A549 (cell line): ENCODE data around the gene NCOA6. TPM values are rescaled to one million over a fixed set of nuclear protein-coding genes. Genes with fewer than 3 reads are reported as not detected.

Experiments
- ATAC-seq, 2 experiments: fragments of 200-7000 bp in 1 of 2; fragments of >200 bp in 1 of 2; cut with Nextera tagmentation in 1 of 2; cut with Tn5 transposase in 1 of 2; 3 replicates each; pipeline versions ENCODE4 v1.8.0 to v1.9.1; 2018 to 2020; ENCODE audit warnings: mild to moderate bottlenecking in 1 of 2, moderate library complexity in 1 of 2
- CTCF ChIA-PET: fragments of 300-600 bp; sonication (Branson Sonifier 250); formaldehyde crosslinking; extraction: SDS; loops from one replicate; lab custom pipeline; 2021; ENCODE audit warnings: antibody characterized with exemption, inconsistent platforms; lab: Yijun Ruan, JAX
- POLR2A ChIA-PET: fragments of 350-600 bp; formaldehyde crosslinking; extraction: SDS; loops from one replicate; lab custom pipeline; 2021; ENCODE audit warnings: antibody characterized with exemption, inconsistent platforms; lab: Yijun Ruan, JAX
- DNase-seq, 2 experiments: peaks; one replicate each; pipeline versions ENCODE4 v3.0.0 to v3.0.0-alpha.2; 2011 to 2016; ENCODE audit warnings: low read depth in 1 of 2, low spot score in 1 of 2
- FAIRE-seq: peaks from 2 replicates; lab custom pipeline; 2011; peaks lifted over from hg19 to GRCh38; lab: Jason Lieb, UNC
- H3K27ac ChIP-seq, 2 experiments: fragments of >200 bp; sonication (Bioruptor Twin); formaldehyde crosslinking; 3 replicates each; pipeline ENCODE4 v1.5.1; 2016 to 2017
- H3K4me1 ChIP-seq: fragments of >200 bp; sonication (Bioruptor Twin); formaldehyde crosslinking; 3 replicates; pipeline ENCODE4 v1.6.1; 2016
- H3K4me2 ChIP-seq: fragments of >200 bp; sonication (Bioruptor Twin); formaldehyde crosslinking; 3 replicates; pipeline ENCODE4 v1.6.1; 2016
- H3K4me3 ChIP-seq: fragments of >200 bp; sonication (Bioruptor Twin); formaldehyde crosslinking; 3 replicates; pipeline ENCODE4 v1.5.1; 2016
- H3K9me3 ChIP-seq: fragments of >200 bp; sonication (Bioruptor Twin); formaldehyde crosslinking; 3 replicates; pipeline ENCODE4 v1.6.1; 2016
- CBX2 ChIP-seq: fragments of 200-600 bp; sonication (generic); IDR thresholded peaks from 2 replicates; pipeline ENCODE4 v1.6.1; 2016; ENCODE audit warnings: low read depth, mild to moderate bottlenecking, borderline replicate concordance
- CBX8 ChIP-seq: fragments of 200-600 bp; sonication (generic); IDR thresholded peaks from 2 replicates; pipeline ENCODE4 v1.6.1; 2016
- CEBPB ChIP-seq, 2 experiments: fragments of >200 bp in 1 of 2; sonication (Bioruptor Twin) in 1 of 2; formaldehyde crosslinking in 1 of 2; IDR thresholded peaks; 2 replicates each; pipeline ENCODE4 v1.6.1; 2012 to 2016
- CHD4 ChIP-seq: fragments of 200-600 bp; sonication (generic); IDR thresholded peaks from 2 replicates; pipeline ENCODE4 v1.6.1; 2016; ENCODE audit warnings: antibody characterized with exemption, mild to moderate bottlenecking, borderline replicate concordance
- EP300 ChIP-seq, 2 experiments: fragments of >200 bp; sonication (Bioruptor Twin); formaldehyde crosslinking; IDR thresholded peaks; 2 replicates in 1 of 2; 3 replicates in 1 of 2; pipeline ENCODE4 v1.6.1; 2016 to 2017
- FOSL2 ChIP-seq, 2 experiments: fragments of 450-650 bp in 1 of 2; fragments of >200 bp in 1 of 2; sonication (Bioruptor Twin) in 1 of 2; formaldehyde crosslinking; IDR thresholded peaks; 2 replicates each; pipeline versions ENCODE4 v1.5.0 to v1.6.1; 2016 to 2020; ENCODE audit warnings: mild to moderate bottlenecking in 1 of 2, moderate library complexity in 1 of 2
- HDAC2 ChIP-seq: fragments of 200-600 bp; sonication (generic); IDR thresholded peaks from 2 replicates; pipeline ENCODE4 v1.6.1; 2016
- HEYL ChIP-seq: fragments of 250-450 bp; sonication (Bioruptor Pico); IDR thresholded peaks from 2 replicates; pipeline ENCODE4 v1.8.0; 2021; ENCODE audit warnings: mild to moderate bottlenecking, moderate library complexity
- KDM5A ChIP-seq: fragments of 200-600 bp; sonication (generic); IDR thresholded peaks from 2 replicates; pipeline ENCODE4 v1.6.1; 2016; ENCODE audit warnings: antibody characterized with exemption, mild to moderate bottlenecking
- MAFK ChIP-seq: fragments of 450-650 bp; IDR thresholded peaks from 2 replicates; pipeline ENCODE4 v1.6.1; 2014; ENCODE audit not compliant: partially characterized antibody
- MYC ChIP-seq: IDR thresholded peaks from 2 replicates; pipeline ENCODE4 v1.6.1; 2012; ENCODE audit warnings: mild to moderate bottlenecking, inconsistent platforms, low read length, improper control_type of control experiment, borderline replicate concordance
- NFE2L2 ChIP-seq: fragments of 150-350 bp; conservative IDR thresholded peaks from 2 replicates; pipeline ENCODE4 v1.6.1; 2014; ENCODE audit warnings: low read length
- NPAS2 ChIP-seq: fragments of 250-450 bp; sonication (Bioruptor Pico); IDR thresholded peaks from 2 replicates; pipeline ENCODE4 v1.8.0; 2022; ENCODE audit warnings: mild to moderate bottlenecking, moderate library complexity, borderline replicate concordance
- POLR2AphosphoS2 ChIP-seq: conservative IDR thresholded peaks from 2 replicates; pipeline ENCODE4 v1.6.1; 2012; ENCODE audit warnings: low read length, improper control_type of control experiment, inconsistent platforms
- RARB ChIP-seq: fragments of 250-450 bp; sonication (Bioruptor Pico); IDR thresholded peaks from 2 replicates; pipeline ENCODE4 v1.8.0; 2021; ENCODE audit warnings: mild to moderate bottlenecking, moderate library complexity
- ZFP36 ChIP-seq: fragments of 450-650 bp; IDR thresholded peaks from 2 replicates; pipeline ENCODE4 v1.6.1; 2014; ENCODE audit warnings: borderline replicate concordance; ENCODE audit not compliant: partially characterized antibody
- ZNF302 ChIP-seq: fragments of 250-450 bp; sonication (Bioruptor Pico); IDR thresholded peaks from 2 replicates; pipeline ENCODE4 v1.9.0; 2021; ENCODE audit warnings: inconsistent platforms, mild to moderate bottlenecking, moderate library complexity
- WGBS: methylation state at CpG from one replicate; pipeline ENCODE4 v1.1.6; 2017; ENCODE audit errors: missing lambda C conversion rate; 5-methylcytosine and 5-hydroxymethylcytosine counted together
- polyA plus RNA-seq, 4 experiments: library from polyadenylated mRNA; depleted of rRNA in 3 of 4; stranded (reverse); fragments of >200 nt; fragmentation: RNase III in 1 of 4; extraction: RNeasy Plus Mini Kit Qiagen cat#74134 plus additional on column Dnase treatment in 1 of 4; gene quantifications; 2 replicates in 3 of 4; 3 replicates in 1 of 4; pipeline ENCODE4 v1.2.3, GENCODE V29; 2011 to 2017
- TF ChIP-seq, protein P1 (sequence below): fragments of 150-350 bp; IDR thresholded peaks from 2 replicates; pipeline ENCODE4 v1.6.1; 2014; ENCODE audit warnings: low read depth, mild to moderate bottlenecking, low read length
- TF ChIP-seq, protein P2 (sequence below): fragments of 450-650 bp; IDR thresholded peaks from 2 replicates; pipeline ENCODE4 v1.6.1; 2014; ENCODE audit warnings: antibody characterized with exemption
- TF ChIP-seq, protein P3 (sequence below): IDR thresholded peaks from 2 replicates; pipeline ENCODE4 v1.6.1; 2012
- TF ChIP-seq, protein P4 (sequence below): IDR thresholded peaks from 2 replicates; pipeline ENCODE4 v1.6.1; 2012
- TF ChIP-seq, protein P5 (sequence below): fragments of 250-450 bp; sonication (Bioruptor Pico); IDR thresholded peaks from 2 replicates; pipeline ENCODE4 v1.5.0; 2020; ENCODE audit warnings: low read depth, mild to moderate bottlenecking, moderate library complexity
- TF ChIP-seq, protein P6 (sequence below): fragments of >200 bp; sonication (Bioruptor Twin); formaldehyde crosslinking; IDR thresholded peaks from 3 replicates; pipeline ENCODE4 v1.5.1; 2016

Gene NCOA6
- polyA plus RNA-seq, 2 of the 4 experiments (the other 2 are of a cell fraction): 15.8 to 18.0 TPM

DNA sequence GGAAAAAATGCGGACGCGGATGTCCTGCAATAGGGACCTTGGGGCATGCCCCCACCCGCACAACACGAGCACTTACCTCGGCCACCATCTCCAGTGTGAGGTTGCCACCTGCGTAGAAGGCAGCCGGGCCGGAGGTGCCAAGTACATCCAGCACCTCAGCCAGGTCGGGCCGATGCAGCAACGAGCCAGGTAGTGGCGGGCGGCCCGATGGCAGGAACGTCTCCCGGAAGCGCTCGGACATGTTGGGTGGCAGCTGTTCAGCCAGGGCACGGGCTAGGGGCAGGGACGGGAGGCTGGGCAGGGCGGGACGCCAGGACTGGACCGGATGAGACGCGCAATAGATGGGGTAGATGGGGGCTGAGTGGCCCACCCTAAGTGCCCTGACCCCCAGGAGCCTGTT is 33.9 kb upstream of the NCOA6 start:
- Histone ChIP-seq H3K27ac (no peak overlapping the region), H3K9me3 (no peaks in the 10 kb centered on the region), H3K4me3 (no peak overlapping the region), H3K4me1 (no peaks in the 10 kb centered on the region), H3K4me2 (no peak overlapping the region)
- DNase-seq (no peak), ATAC-seq (no peak), FAIRE-seq (no peak)
- POLR2A ChIA-PET: interaction anchor here (1.0 kb wide), 1 partner anchor 404 kb away, joined by 3 read pairs; no protein-coding TSS in a partner anchor
- TF ChIP-seq MYC: no peak
- TF ChIP-seq CHD4: no peak
- no peak for TF ChIP-seq FOSL2 (IDR thresholded peaks at IDR 0.05)
- no peak for TF ChIP-seq FOSL2 (CRISPR knock-in tag; IDR thresholded peaks at IDR 0.05)
- TF ChIP-seq, protein P1, sequence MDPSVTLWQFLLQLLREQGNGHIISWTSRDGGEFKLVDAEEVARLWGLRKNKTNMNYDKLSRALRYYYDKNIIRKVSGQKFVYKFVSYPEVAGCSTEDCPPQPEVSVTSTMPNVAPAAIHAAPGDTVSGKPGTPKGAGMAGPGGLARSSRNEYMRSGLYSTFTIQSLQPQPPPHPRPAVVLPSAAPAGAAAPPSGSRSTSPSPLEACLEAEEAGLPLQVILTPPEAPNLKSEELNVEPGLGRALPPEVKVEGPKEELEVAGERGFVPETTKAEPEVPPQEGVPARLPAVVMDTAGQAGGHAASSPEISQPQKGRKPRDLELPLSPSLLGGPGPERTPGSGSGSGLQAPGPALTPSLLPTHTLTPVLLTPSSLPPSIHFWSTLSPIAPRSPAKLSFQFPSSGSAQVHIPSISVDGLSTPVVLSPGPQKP: no peak
- no peak for TF ChIP-seq ZNF302
- TF ChIP-seq, protein P2, sequence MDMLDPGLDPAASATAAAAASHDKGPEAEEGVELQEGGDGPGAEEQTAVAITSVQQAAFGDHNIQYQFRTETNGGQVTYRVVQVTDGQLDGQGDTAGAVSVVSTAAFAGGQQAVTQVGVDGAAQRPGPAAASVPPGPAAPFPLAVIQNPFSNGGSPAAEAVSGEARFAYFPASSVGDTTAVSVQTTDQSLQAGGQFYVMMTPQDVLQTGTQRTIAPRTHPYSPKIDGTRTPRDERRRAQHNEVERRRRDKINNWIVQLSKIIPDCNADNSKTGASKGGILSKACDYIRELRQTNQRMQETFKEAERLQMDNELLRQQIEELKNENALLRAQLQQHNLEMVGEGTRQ: no peak
- TF ChIP-seq CBX8: no peak
- CTCF ChIA-PET: no interaction called here
- WGBS: 94% methylated on average over 26 of the region's 26 CpGs

DNA sequence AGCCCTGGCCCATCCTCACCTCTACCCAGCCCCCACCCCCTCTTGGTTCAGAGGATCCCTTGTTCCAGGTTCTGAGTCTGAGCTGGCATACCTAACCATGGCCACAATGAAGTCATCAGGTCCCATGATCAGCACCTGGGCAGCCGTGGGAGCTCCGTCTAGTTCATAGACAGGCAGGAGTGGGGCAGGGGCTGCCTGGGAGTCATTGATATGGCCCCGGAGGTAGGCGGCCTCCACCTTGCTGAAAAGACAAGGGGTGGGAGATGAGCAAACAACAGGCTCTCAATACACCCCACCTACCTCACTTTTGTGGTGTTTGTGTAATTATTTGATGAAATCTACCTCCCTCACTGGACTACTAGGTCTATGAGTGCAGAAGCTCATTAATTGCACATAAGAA is 26.8 kb upstream of the NCOA6 start:
- TF ChIP-seq ZFP36: no peak
- no peak for TF ChIP-seq CEBPB (IDR thresholded peaks at IDR 0.05)
- TF ChIP-seq HEYL (CRISPR knock-in tag): no peak
- TF ChIP-seq HDAC2: no peak
- no peak for TF ChIP-seq KDM5A
- no peak for TF ChIP-seq MAFK
- TF ChIP-seq, protein P3, sequence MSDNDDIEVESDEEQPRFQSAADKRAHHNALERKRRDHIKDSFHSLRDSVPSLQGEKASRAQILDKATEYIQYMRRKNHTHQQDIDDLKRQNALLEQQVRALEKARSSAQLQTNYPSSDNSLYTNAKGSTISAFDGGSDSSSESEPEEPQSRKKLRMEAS: no peak
- TF ChIP-seq, protein P1: no peak
- TF ChIP-seq, protein P4, sequence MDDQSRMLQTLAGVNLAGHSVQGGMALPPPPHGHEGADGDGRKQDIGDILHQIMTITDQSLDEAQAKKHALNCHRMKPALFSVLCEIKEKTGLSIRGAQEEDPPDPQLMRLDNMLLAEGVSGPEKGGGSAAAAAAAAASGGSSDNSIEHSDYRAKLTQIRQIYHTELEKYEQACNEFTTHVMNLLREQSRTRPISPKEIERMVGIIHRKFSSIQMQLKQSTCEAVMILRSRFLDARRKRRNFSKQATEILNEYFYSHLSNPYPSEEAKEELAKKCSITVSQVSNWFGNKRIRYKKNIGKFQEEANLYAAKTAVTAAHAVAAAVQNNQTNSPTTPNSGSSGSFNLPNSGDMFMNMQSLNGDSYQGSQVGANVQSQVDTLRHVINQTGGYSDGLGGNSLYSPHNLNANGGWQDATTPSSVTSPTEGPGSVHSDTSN: no peak
- Histone ChIP-seq H3K27ac (no peak overlapping the region), H3K4me3 (no peak overlapping the region), H3K9me3 (no peaks in the 10 kb centered on the region), H3K4me2 (no peak overlapping the region), H3K4me1 (no peaks in the 10 kb centered on the region)
- ATAC-seq (no peak), FAIRE-seq (no peak), DNase-seq (no peak)
- CTCF ChIA-PET: interaction anchor here (1.4 to 2.3 kb wide), 2 partner anchors 17 to 20 kb away, joined by 4 to 8 read pairs; partner anchors contain the start of gene GGT7
- POLR2A ChIA-PET: no interaction called here
- 93% methylated on average over 4 of the region's 4 CpGs for WGBS

DNA sequence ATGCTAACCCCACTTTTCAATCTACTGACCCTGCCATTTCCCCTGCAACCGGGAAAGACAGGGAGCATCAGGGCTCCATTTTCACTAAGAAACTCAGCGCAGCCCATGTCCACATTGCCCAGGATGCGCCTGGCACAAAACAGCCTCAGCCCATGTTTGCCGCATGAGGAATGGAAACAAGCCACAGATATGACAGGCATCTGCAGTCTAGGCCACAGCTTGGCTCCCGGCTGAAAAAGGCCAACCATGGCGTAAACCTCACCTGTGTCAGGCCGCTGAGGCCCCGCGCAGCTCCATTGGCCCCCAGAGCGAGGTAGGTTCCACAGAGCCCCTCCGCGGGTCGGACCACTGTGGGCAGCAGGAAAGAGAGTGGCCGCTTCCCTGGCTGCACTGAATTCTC is 25.5 kb upstream of the NCOA6 start:
- Histone ChIP-seq H3K4me1 (no peaks in the 10 kb centered on the region), H3K27ac (no peak overlapping the region), H3K4me3 (no peak overlapping the region), H3K4me2 (no peak overlapping the region), H3K9me3 (no peaks in the 10 kb centered on the region)
- DNase-seq: no peak
- ATAC-seq: no peak
- TF ChIP-seq MYC (no peak), EP300 (IDR thresholded peaks at IDR 0.05) (no peak), CBX2 (no peak), CBX8 (no peak), NFE2L2 (no peak), RARB (no peak), NPAS2 (CRISPR knock-in tag) (no peak), POLR2AphosphoS2 (no peak)
- TF ChIP-seq, protein P5, sequence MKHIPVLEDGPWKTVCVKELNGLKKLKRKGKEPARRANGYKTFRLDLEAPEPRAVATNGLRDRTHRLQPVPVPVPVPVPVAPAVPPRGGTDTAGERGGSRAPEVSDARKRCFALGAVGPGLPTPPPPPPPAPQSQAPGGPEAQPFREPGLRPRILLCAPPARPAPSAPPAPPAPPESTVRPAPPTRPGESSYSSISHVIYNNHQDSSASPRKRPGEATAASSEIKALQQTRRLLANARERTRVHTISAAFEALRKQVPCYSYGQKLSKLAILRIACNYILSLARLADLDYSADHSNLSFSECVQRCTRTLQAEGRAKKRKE: no peak
- TF ChIP-seq, protein P6, sequence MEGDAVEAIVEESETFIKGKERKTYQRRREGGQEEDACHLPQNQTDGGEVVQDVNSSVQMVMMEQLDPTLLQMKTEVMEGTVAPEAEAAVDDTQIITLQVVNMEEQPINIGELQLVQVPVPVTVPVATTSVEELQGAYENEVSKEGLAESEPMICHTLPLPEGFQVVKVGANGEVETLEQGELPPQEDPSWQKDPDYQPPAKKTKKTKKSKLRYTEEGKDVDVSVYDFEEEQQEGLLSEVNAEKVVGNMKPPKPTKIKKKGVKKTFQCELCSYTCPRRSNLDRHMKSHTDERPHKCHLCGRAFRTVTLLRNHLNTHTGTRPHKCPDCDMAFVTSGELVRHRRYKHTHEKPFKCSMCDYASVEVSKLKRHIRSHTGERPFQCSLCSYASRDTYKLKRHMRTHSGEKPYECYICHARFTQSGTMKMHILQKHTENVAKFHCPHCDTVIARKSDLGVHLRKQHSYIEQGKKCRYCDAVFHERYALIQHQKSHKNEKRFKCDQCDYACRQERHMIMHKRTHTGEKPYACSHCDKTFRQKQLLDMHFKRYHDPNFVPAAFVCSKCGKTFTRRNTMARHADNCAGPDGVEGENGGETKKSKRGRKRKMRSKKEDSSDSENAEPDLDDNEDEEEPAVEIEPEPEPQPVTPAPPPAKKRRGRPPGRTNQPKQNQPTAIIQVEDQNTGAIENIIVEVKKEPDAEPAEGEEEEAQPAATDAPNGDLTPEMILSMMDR: no peak
- TF ChIP-seq, all 56 proteins: peak for 0
- 96% methylated on average over 13 of the region's 14 CpGs for WGBS
- POLR2A ChIA-PET: no interaction called here
- FAIRE-seq: no peak
- CTCF ChIA-PET: interaction anchor here (1.0 to 2.3 kb wide), 3 partner anchors 11 to 22 kb away, joined by 4 to 13 read pairs (median 8); partner anchors contain the start of gene GGT7
